GM12891 (cell line): Measurements from ENCODE around the gene IL20RA.

Experiments used
- POLR2A ChIP-seq: IDR thresholded peaks from 2 replicates; pipeline ENCODE4 v1.6.1; 2011; ENCODE audit warnings: low read depth, low read length, control low read depth
- POLR2AphosphoS5 ChIP-seq: IDR thresholded peaks from 2 replicates; pipeline ENCODE4 v1.6.1; 2011; ENCODE audit warnings: low read depth, low read length, control low read depth
- SPI1 ChIP-seq: IDR thresholded peaks from 2 replicates; pipeline ENCODE4 v1.6.1; 2011; ENCODE audit warnings: low read depth, low read length, control low read depth
- TAF1 ChIP-seq: IDR thresholded peaks from 2 replicates; pipeline ENCODE4 v1.6.1; 2011; ENCODE audit warnings: low read depth, low read length, control low read depth

- TF ChIP-seq POLR2AphosphoS5 (no peak), POLR2A (no peak), TAF1 (no peak), SPI1 (0 out of 2 replicates have a peak, but pooled peaks have one; percentile 27)
These were observed 10.9 kb downstream of the IL20RA start for GRCh38 chr6:137033828-137034227.
